GM20431 (cell line): ENCODE data around the gene GLIPR2.
"Not testable (repeated sequence)": the region's sequence is repeated elsewhere in the genome, so short reads cannot be mapped to it uniquely, and the experiment has no call there.

Source experiments
- in situ Hi-C: fragments of 300-500 bp; cut with MseI, MboI; formaldehyde crosslinking; loops from one replicate; pipeline ENCODE4 v1.15.0; 2020; ENCODE audit warnings: low sequenced_read_pairs; ENCODE audit not compliant: unreplicated experiment

The GLIPR2 gene, protein sequence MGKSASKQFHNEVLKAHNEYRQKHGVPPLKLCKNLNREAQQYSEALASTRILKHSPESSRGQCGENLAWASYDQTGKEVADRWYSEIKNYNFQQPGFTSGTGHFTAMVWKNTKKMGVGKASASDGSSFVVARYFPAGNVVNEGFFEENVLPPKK

DNA sequence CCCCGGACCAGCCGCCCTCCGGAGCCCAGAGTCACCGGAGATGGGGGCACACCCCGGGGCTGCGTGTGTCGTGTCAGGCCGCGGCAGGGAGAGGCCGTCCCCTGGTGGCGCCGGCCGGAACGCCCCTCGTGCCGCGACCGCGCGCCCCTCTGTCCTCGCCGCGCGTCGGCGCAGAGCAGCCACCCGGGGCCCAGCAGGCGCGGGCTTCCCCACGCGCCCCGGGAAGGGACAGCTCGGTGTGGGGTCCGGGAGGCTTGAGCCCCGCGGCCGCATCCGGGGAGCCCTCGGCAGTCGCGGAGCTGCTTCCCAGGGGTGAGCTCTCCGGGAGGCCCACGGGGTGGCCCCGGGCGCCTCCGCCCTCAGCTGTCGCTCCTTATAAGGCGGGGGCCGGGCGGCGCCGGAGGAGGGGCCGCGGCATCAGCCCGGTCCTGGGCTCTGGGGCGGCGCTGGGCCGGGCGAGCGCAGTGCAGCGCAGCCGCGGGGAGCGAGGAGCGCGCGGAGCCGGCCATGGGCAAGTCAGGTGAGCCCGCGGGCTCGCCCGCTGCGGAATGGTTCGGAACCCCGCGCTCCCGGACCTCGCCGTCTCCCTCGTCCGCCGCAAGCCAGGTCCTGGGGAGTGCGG lies at the start of gene GLIPR2:
Gene GLIPR2, plus strand, starts transcription at position 462 of the 622 bp plus-strand sequence. Its CDS starts 46 bp downstream, at position 508.
- in situ Hi-C loops: no loop called here

DNA sequence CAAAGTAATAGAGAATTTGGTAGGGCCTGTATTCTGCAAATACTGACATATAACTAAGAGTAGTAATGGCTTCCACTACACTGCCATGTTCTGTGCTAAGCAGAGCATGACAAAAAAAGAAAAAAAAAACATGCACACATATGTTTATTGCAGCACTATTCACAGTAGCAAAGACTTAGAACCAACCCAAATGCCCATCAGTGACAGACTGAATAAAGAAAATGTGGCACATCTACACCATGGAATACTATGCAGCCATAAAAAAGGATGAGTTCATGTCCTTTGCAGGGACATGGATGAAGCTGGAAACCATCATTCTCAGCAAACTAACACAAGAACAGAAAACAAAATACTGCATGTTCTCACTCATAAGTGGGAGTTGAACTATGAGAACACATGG lies 49.5 kb upstream of the GLIPR2 start:
- in situ Hi-C loops: not testable (repeated sequence)

DNA sequence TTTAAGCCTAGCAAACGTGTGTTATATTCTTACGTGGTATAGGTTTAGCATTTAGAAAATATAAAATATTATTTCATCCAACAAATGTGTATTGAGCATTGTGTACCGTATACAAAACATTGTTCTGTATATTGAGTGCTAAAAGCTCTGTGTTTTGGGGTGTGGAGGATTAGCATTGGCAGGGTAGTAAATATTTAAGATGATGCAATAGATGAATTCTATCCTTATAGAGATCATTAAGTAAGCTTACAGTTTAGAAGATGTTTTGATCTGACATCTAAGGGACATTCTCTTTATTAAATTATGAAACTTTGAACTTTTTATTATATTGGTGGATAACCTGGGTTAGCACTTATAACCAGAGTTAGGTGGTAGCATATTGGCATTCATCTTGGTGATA lies 48.5 kb upstream of the GLIPR2 start:
- in situ Hi-C loops: no loop called here

DNA sequence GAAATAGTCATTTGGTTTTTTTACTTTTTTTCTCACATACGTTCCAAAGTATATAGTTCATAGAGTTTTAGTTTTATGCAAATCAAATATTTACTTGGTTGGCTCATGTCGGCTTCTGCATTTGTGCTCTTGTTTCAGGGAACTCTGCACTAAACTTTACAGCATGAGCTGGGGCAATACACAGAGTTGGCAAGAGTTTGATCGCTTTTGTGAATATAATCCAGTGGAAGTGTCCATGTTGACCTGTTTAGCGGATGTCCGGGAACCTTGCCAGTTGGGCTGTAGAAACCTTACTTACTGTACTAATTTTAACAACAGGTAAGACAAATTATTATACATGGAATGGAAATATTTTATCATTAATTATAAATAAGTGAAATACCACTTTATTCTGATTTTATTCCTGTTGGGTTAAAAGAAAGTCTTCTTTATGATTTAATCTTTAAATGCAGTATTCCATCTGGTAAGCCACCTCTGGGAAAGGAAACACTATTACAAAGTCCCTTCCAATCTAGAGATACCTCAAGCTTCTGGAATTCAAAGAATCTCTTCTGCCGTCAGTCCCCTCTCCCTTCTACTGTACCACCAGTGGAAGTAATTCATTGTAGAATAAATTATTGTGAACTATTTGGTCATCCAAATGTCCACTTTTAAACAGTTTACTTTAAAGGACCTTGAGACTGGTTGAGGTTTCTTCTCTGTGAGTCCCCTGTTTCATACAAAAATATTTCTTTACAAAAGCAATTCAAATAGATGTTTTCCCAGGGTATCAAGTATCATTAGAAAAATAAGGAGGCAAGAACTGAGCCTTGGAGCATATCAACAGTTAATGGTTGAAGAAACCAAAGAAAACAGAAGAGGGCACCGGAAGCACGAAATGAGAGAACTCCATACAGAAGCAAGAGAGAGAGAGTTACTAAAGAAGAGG lies 45.2 kb upstream of the GLIPR2 start:
- in situ Hi-C loops: no loop called here

DNA sequence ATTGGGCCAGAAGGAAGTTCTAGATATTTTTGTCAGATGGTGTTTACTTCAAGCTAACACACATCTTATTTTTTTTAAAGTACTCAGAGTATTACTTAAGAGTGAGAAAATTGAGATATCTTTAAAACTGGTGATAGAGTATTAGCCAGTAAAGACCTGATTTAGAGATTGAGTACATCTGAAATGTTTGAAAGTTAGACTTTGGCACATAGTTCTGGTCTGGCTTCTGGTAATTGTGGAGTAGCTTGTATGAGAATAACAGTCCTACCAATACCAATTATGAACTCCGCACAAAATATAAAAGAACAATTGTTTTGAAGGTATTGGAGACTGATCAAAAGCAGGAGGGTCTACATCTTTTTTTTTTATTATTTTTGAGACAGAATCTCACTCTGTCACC lies 44.5 kb upstream of the GLIPR2 start:
- in situ Hi-C loops: no loop called here

DNA sequence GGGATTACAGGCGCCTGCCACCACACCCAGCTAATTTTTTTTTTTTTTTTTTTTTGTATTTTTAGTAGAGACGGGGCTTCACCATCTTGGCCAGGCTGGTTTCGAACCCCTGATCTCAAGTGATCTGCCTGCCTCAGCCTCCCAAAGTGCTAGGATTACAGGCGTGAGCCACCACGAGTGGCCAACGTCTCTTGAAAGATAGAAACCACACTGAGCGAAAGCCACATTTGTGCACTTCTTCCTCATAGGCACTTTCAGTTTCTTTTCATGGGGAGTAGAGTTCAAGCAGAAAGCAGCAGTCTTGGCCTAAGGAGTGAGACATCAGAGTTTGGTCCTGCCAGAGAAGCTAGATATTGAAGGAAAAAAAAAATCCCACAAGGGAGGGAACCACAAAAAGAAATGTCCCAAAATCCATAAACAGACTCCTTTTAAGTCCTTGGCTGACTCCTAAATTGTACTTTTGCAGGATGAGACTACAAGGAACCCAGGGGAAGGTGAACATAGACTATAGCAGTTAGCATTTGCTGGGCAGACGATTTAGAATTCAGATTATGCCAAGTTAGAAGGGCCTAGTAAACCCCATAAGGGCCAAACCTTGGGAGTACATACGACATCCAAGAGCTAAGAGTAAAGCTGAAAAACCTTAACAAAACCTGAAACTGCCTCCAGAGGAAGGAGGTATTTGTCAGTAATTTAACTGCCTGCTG lies 43.9 kb upstream of the GLIPR2 start:
- in situ Hi-C loops: no loop called here

DNA sequence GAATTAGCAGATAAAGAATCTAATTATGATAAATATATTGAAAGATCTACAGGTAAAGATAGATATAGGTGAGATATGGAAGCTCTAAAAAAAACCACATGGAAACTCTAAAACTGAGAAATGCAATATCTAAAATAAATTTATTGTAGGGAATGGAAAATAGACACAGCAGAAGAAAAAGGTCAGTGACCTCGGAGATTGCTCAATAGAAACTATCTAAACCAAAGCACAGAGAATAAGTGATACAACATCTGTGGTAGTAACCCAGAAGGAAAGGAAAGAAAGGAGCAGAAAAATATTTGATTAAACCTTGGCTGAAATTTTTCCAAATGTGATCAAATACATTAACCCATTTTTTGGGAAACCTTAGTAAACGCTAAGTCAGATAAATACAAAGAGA lies 43.1 kb upstream of the GLIPR2 start:
- in situ Hi-C loops: no loop called here

DNA sequence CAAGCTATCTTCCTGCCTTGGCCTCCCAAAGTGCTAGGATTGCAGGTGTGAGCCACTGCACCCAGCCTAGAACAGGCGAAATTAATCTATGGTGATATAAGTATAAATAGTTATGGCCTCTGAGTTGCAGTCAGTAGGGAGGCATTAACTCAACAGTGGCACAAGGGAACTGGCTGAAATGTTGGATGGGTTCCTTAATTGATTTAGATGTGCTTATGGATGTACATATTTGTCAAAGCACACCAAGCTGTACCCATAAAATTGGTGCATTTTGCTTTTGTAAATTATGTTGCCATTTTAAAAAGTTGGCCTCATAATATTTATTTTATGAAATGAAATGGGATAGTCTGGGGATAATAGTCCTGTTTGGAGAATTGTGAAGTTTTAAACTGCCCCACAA lies 36.8 kb upstream of the GLIPR2 start:
- in situ Hi-C loops: no loop called here

DNA sequence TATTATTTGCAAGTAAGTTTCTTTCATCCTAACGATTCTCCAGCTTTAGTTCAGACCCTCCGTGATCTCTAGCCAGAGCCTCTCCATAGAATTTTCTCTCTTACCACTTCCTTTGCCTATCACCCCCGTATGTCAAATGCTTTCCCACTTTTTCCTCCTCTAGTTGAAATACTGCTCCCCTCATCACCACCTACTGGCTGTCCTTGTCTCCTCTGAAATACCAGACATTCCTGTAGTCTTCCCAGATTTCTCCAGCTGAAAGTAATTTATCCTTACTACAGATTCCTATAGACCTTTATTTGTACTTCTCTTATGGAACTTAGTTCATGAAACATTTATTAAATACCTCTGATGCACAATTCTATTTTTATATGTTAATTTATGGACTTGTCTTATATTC lies 36.0 kb upstream of the GLIPR2 start:
- in situ Hi-C loops: no loop called here

DNA sequence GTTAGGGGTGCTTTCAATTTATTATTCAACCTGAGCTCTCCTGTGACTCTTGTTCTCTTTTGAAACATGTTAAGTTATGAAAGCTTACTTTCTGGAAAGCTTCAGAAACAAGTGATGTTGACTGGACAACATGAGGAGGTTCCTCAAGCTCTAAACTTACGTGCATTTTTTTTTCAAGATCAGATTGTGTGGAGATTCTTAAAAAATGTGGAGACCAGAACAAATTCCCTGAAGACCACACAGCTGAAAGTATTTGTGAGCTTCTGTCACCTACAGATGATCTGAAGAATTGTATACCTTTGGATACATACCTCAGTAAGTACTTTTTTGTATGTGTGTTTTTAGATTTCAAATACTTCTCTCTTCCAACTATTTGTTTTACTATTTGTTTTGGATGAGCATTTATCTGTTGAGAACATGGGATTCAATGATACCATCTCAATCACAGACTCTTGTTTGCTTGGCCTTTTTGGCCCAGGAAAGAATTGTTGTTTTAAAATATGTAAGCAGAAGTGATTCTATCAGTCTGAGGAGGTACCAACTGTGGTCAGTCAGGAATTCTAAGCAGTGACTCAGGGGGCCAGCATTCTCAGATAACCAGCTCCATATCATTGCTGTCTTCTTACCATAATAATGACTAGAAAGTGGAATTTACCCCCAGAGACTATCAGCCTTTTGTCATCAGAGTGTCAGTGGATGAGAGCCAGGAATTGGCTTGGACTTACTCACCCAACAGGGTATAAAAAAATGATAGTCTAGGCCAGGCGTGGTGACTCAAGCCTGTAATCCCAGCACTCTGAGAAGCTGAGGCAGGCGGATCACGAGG lies 34.4 kb upstream of the GLIPR2 start:
- in situ Hi-C loops: no loop called here

DNA sequence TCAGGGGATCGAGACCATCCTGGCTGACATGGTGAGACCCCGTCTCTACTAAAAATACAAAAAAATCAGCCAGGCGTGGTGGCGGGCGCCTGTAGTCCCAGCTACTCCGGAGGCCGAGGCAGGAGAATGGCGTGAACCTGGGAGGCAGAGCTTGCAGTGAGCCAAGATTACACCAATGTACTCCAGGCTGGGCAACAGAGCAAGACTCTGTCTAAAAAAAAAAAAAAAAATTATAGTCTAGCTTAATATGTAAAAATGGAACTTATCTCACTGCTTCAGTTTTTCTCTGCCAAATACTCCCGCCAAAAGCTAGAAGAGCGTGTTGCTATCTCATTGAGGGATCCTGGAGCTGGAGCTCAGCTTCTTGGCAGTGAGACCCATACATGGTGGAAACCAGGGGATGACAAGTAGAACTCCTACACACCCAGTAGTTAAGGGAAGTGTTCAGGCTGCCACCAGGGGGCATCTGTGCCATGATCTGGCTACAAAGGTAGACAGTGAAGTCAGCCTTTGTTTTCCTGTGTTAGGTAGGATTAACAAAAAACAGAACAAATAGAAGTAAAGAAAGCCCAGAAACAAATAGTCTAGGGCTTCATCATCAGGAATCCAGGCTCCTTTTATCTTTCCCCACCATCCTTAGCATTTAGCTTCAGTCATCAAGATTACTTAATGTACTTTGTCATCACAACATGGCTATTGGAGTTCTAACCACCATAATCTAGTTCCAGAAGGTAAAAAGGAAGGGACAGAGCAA lies 33.6 kb upstream of the GLIPR2 start:
- in situ Hi-C loops: no loop called here

DNA sequence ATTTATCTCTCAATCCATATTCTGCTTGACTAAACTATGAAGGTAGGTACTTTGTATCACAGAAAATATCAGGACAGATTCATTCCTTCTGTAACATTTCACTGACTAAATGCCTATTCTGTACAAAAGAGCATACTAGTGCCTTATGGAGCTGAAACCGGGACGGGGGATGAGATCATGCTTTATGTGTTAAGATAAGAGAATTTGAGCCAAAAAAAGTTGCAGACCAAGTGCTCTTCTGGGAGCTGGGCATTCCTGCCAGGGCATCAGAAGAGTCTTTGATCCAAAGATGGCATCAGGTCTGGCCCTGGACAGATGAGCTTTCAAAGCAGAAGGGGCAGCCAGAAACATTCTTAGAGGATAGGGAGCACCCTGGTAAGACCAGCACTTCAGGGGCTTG lies 27.5 kb upstream of the GLIPR2 start:
- in situ Hi-C loops: loop anchor here (5.0 kb wide), 1 partner anchor 58 kb away; the partner anchor contains the start of gene CCIN

DNA sequence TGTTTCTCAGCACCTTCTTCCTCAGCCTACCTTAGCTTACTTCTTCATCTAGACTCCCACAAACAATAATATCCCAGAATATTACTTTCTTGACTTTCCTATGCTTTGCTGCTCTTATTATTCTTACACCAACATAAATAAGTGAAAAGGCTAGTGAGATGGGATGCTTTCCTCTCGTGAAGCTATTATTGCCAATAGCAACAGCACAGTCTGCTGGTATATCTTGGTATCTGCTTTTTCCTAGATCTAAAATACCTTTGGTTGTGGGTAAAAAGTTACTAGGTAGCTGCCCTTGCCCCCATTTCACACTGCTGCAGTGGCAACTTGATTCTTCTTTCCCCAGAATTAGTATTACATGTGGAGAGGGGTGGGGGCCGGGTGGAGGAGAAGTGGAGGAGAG lies 26.1 kb upstream of the GLIPR2 start:
- in situ Hi-C loops: no loop called here

DNA sequence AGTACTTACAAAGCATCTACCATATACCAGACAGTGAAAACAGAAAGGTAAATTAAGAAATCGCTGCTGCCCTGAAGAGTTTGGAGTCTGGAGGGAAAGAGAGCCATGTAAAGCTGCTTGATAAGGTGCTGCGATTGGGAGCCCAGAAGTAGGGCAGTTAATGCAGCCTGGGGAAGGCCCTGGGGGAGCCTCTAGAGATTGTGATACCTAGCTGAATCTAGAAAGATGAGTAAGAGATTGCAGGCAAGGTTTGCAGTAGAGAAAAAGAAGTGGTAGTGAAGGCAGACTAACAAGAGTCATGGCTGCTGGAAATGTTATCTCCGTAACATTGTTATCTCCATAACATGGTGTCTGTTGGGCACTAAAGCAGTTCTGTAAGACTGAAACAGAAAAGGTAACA lies 24.0 kb upstream of the GLIPR2 start:
- in situ Hi-C loops: no loop called here

DNA sequence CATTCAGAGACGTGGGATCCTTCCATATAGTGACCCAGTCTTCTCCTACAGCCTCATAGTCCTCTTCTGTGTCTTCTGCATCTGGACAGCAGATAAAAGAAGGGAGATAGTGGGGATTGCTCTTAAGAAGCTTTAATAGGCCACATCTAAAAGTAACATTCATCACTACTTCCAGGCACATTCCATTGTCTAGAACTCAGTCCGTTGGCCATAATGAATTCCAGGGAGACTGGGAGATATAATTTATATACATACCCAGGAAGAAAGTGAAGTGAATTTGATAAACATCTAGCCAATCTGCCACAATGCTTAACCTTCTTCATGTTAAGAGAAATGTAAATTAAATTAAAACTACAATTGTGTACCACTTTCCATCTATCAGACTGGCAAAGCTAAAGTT lies 22.5 kb upstream of the GLIPR2 start:
- in situ Hi-C loops: no loop called here

DNA sequence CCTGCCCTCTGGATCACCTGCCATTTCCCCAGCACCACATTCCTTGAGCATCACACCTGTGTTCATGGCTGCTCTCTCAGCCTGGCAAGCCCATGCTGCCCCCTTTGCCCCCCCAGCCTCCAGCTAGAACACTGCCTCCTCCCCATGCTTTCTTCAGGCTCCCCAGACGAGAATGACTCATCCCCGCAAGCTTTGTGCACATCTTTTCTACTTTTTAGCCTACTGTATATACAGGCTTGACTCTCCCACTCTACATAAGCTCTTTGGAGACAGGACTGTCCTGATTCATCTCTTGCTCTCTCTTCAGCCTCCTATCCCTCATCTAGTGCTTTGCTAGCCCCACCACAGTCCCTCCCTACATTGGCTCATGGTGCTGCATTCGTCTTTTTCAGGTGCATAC lies 19.9 kb upstream of the GLIPR2 start:
- in situ Hi-C loops: no loop called here

DNA sequence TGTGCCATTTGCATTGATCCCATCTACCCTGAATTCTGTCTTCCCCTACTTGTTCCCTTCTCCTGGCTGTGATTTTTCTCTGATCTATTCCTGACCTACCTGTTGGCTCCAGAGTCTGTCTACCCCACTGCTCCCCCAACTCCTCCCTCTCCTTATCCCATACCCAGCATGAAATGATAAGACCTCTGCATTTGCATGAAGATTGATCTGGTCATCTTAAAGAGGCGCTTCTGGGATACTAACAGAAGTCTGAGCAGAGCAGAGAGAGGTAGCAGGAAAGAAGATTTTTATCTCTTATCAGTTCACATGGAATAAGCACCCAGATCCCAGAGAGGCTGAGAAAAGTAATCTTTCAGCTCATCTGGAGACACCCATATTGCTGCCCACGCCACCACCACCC lies 18.3 kb upstream of the GLIPR2 start:
- in situ Hi-C loops: no loop called here

DNA sequence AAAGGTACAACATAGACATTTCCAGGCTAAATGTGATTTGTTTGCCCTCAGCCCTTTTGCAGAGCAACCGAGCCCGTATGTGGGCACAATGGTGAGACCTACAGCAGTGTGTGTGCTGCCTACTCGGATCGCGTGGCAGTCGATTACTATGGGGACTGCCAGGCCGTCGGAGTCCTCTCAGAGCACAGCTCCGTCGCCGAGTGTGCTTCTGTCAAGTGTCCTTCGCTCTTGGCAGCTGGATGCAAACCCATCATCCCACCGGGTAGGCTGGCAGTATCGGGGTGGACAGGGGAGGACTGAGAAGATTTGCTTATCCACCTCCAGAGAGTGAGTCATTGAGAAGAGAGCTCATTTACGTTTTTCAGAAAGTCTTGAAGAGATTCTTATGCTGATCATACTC lies 17.8 kb upstream of the GLIPR2 start:
- in situ Hi-C loops: no loop called here

DNA sequence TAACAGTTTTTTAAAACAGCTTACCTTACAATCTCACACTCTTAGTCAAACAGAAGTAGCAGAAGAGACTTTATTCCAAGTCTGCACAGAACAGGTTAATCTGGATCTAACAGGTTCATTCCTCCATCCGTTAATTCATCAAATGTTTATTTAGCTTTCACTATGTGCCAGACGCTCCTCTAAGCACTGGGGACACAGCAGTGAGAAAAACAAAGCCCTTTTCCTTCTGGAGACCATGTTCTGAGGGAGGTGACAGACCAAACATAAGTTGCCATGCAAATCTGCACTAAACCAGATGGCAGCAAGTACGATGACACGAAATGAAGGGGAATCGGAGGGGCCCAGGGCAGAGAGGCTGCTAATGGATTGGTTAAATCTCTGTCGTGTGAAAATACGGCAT lies 17.1 kb upstream of the GLIPR2 start:
- in situ Hi-C loops: no loop called here
